ENCODE measurements around the gene PRR5L.

Gene PRR5L

DNA sequence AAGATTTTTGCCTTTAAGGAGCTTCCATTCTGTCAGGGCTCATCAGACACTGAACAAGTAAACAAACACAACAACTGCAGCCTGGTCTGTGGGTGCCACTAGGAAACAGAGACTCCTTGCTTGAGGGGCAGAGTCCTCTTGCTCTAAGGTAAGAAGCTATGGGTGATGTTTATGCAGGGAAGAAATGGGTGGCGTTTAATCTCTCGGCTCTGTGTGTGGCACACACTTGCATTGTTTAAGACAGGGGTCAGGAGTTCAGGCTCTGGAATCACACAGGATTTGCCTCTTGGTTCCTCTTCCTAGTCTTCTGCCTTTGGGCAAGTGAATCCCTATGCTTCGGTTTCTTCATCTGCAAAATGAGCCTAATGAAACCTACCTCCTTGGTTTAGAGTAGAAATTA, 90.3 kb downstream of the PRR5L start:
- no peak for TF ChIP-seq SUZ12 (IDR thresholded peaks at IDR 0.05; ENCODE audit: extremely low read depth, insufficient read depth, insufficient read length)
- TF ChIP-seq YY1 (IDR thresholded peaks at IDR 0.05; ENCODE audit: insufficient read depth, insufficient read length) = no peak
- no peak for TF ChIP-seq ZNF274 (IDR thresholded peaks at IDR 0.05; ENCODE audit: low read depth, low read length)
- no peaks in the 10 kb centered on the region for H3K4me1 ChIP-seq (ENCODE audit: insufficient read depth, insufficient read length)
- H3K4me3 ChIP-seq (ENCODE audit: insufficient read length, low read depth) = no peak overlapping the region
- H3K36me3 ChIP-seq (ENCODE audit: insufficient read depth, insufficient read length, low read length) = peaks cover 18% of the 10 kb centered on the region
- H3K9ac ChIP-seq (ENCODE audit: insufficient read length, low read depth) = no peak overlapping the region
- DNase-seq (ENCODE audit: low read depth, low spot score) = no peak
- no peaks in the 10 kb centered on the region for H3K9me3 ChIP-seq (ENCODE audit: insufficient read depth, low read length)
- no peaks in the 10 kb centered on the region for H3K27me3 ChIP-seq (ENCODE audit: insufficient read depth, insufficient read length)

DNA sequence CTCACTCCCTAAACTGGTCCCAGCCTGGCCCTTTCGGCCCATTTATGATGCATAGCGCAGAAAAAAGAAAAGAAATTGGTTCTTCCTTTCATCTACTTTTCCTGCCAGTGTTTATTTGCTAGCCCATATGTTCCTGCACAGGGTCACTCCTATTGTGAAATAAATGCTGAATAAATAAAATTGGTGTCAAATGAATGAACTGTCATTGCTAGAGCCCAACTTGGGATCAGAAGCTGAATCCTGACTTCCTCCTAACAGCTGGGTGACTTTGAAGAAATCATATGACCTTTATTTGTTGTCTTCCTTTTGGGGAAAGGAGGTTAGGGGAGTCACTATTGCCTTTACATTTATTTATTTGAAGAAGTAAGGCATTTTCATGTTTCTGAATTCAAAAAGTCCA, 92.0 kb downstream of the PRR5L start:
- Histone ChIP-seq H3K4me1 (ENCODE audit: insufficient read depth, insufficient read length) (no peaks in the 10 kb centered on the region), H3K4me3 (ENCODE audit: insufficient read length, low read depth) (no peak overlapping the region), H3K9ac (ENCODE audit: insufficient read length, low read depth) (no peak overlapping the region)

DNA sequence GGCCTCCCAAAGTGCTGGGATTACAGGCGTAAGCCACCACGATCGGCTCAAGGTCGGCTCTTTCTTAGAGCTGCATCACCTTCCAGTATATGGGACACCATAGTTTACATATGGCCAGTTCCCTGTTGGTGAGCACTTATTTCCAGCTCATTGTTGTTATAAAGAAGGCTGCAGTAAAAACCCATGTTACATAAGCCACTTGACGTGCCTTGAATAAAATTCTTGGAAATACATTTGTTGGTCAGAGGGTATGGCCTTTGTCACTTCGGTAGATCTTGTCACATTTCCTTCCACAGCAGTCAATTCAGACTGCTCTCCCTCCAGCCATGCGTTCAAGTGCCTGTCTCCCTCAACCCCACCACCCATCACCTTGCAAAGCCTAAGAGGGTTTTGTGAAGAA, 92.9 kb downstream of the PRR5L start:
- Histone ChIP-seq H3K9ac (ENCODE audit: insufficient read length, low read depth) (no peak overlapping the region), H3K9me3 (ENCODE audit: insufficient read depth, low read length) (no peaks in the 10 kb centered on the region), H3K27me3 (ENCODE audit: insufficient read depth, insufficient read length) (no peaks in the 10 kb centered on the region), H3K4me3 (ENCODE audit: insufficient read length, low read depth) (no peak overlapping the region), H3K4me1 (ENCODE audit: insufficient read depth, insufficient read length) (no peaks in the 10 kb centered on the region), H3K36me3 (ENCODE audit: insufficient read depth, insufficient read length, low read length) (peaks cover 10% of the 10 kb centered on the region)
- TF ChIP-seq YY1 (IDR thresholded peaks at IDR 0.05; ENCODE audit: insufficient read depth, insufficient read length) (no peak), SUZ12 (IDR thresholded peaks at IDR 0.05; ENCODE audit: extremely low read depth, insufficient read depth, insufficient read length) (no peak), ZNF274 (IDR thresholded peaks at IDR 0.05; ENCODE audit: low read depth, low read length) (no peak)
- DNase-seq (ENCODE audit: low read depth, low spot score) = no peak

More for the DNA sequence above, 92.0 kb downstream of the PRR5L start:
- no peaks in the 10 kb centered on the region for H3K27me3 ChIP-seq (ENCODE audit: insufficient read depth, insufficient read length)
- H3K9me3 ChIP-seq (ENCODE audit: insufficient read depth, low read length) = no peaks in the 10 kb centered on the region
- DNase-seq (ENCODE audit: low read depth, low spot score) = no peak
- peaks cover 7% of the 10 kb centered on the region for H3K36me3 ChIP-seq (ENCODE audit: insufficient read depth, insufficient read length, low read length)
- TF ChIP-seq SUZ12 (IDR thresholded peaks at IDR 0.05; ENCODE audit: extremely low read depth, insufficient read depth, insufficient read length) (no peak), YY1 (IDR thresholded peaks at IDR 0.05; ENCODE audit: insufficient read depth, insufficient read length) (no peak), ZNF274 (IDR thresholded peaks at IDR 0.05; ENCODE audit: low read depth, low read length) (no peak)

DNA sequence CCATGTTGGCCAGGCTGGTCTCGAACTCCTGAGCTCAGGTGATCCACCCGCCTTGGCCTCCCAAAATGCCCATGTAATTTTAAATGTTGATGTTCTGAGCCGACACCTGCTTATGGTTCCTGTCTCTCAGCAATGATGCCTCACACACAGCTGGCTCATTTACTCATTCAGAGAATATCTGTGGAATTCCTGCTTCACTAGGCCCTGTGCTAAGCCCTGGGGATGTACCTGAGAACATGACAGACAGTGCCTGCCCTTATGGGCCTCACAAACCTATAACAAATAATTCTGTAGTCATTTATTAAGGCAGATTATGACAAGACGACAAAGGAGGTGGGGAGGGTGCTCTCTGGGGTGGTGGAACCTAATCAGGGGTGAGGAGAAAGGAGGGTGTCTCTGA, 93.7 kb downstream of the PRR5L start:
- Histone ChIP-seq H3K36me3 (ENCODE audit: insufficient read depth, insufficient read length, low read length) (peaks cover 16% of the 10 kb centered on the region), H3K4me3 (ENCODE audit: insufficient read length, low read depth) (no peak overlapping the region), H3K9me3 (ENCODE audit: insufficient read depth, low read length) (no peaks in the 10 kb centered on the region), H3K9ac (ENCODE audit: insufficient read length, low read depth) (no peak overlapping the region), H3K27me3 (ENCODE audit: insufficient read depth, insufficient read length) (no peaks in the 10 kb centered on the region), H3K4me1 (ENCODE audit: insufficient read depth, insufficient read length) (no peaks in the 10 kb centered on the region)
- DNase-seq (ENCODE audit: low read depth, low spot score) = no peak
- no peak for TF ChIP-seq SUZ12 (IDR thresholded peaks at IDR 0.05; ENCODE audit: extremely low read depth, insufficient read depth, insufficient read length)
- no peak for TF ChIP-seq YY1 (IDR thresholded peaks at IDR 0.05; ENCODE audit: insufficient read depth, insufficient read length)
- no peak for TF ChIP-seq ZNF274 (IDR thresholded peaks at IDR 0.05; ENCODE audit: low read depth, low read length)

DNA sequence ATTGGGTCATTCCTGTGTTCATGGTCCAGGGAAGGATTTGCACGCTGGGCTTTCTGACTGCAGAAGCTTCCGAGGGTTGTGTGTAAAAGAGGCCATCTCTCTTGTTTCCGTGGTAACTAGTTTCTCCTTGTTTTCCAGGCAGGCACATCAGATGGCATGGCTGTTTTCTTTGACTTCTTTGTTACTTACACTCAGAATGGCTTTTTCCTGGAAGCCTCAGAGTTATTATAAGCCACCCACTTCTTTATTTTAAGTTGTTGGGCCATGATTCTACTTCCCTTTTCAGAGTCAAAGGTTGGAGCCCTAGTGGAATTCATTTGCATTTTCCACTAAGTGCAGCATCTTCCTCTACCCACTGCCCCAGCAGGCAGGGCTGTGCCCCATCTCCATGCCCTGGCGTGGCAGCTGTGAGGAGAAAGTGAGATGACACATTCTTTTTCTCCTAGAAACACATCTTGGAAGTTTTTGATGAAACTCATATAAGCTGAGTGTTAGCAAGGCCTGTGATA, 94.9 kb downstream of the PRR5L start:
- Histone ChIP-seq H3K36me3 (ENCODE audit: insufficient read depth, insufficient read length, low read length) (peaks cover 14% of the 10 kb centered on the region), H3K9me3 (ENCODE audit: insufficient read depth, low read length) (no peaks in the 10 kb centered on the region), H3K27me3 (ENCODE audit: insufficient read depth, insufficient read length) (no peaks in the 10 kb centered on the region), H3K4me1 (ENCODE audit: insufficient read depth, insufficient read length) (no peaks in the 10 kb centered on the region), H3K4me3 (ENCODE audit: insufficient read length, low read depth) (no peak overlapping the region), H3K9ac (ENCODE audit: insufficient read length, low read depth) (no peak overlapping the region)
- TF ChIP-seq SUZ12 (IDR thresholded peaks at IDR 0.05; ENCODE audit: extremely low read depth, insufficient read depth, insufficient read length) (no peak), ZNF274 (IDR thresholded peaks at IDR 0.05; ENCODE audit: low read depth, low read length) (no peak), YY1 (IDR thresholded peaks at IDR 0.05; ENCODE audit: insufficient read depth, insufficient read length) (no peak)
- no peak for DNase-seq (ENCODE audit: low read depth, low spot score)

DNA sequence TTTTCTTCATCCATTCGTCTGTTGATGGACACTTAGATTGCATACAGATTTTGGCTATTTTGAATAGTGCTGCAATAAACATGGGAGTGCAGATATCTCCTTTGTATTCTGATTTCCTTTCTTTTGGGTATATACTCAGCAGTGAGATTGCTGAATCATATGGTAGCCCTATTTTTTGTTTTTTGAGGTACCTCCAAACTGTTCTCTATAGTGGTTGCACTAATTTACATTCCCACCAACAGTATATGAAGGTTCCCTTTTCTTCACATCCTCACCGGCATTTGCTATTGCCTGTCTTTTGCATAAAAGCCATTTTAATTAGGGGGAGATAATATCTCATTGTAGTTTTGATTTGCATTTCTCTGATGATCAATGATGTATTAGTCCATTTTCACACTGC, 96.1 kb downstream of the PRR5L start:
- peaks cover 16% of the 10 kb centered on the region for H3K36me3 ChIP-seq (ENCODE audit: insufficient read depth, insufficient read length, low read length)
- H3K27me3 ChIP-seq (ENCODE audit: insufficient read depth, insufficient read length) = no peaks in the 10 kb centered on the region
- no peak overlapping the region for H3K4me3 ChIP-seq (ENCODE audit: insufficient read length, low read depth)
- no peak overlapping the region for H3K9ac ChIP-seq (ENCODE audit: insufficient read length, low read depth)
- no peaks in the 10 kb centered on the region for H3K4me1 ChIP-seq (ENCODE audit: insufficient read depth, insufficient read length)
- DNase-seq (ENCODE audit: low read depth, low spot score) = no peak
- TF ChIP-seq SUZ12 (IDR thresholded peaks at IDR 0.05; ENCODE audit: extremely low read depth, insufficient read depth, insufficient read length) = no peak
- TF ChIP-seq ZNF274 (IDR thresholded peaks at IDR 0.05; ENCODE audit: low read depth, low read length) = no peak
- no peak for TF ChIP-seq YY1 (IDR thresholded peaks at IDR 0.05; ENCODE audit: insufficient read depth, insufficient read length)
- H3K9me3 ChIP-seq (ENCODE audit: insufficient read depth, low read length) = no peaks in the 10 kb centered on the region

DNA sequence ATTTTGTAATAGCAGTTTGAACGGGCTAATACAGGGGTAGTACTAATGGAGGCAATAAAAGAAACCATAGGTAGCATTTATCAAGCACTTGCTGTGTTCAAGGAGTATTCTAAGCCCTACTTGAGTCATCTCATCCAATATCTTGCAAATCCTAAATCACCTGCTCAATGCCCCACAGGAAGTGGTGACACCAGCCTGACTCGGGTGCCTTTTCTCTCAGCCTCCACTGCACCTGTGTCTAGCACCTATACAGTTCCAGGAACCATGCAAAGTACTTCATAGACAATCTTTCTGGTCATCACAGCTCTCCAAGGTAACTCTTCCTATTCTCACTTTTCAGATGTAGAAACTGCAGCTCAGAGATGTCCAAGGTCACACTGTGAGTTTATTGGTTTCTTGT, 98.0 kb downstream of the PRR5L start:
- H3K4me3 ChIP-seq (ENCODE audit: insufficient read length, low read depth) = no peak overlapping the region
- H3K9ac ChIP-seq (ENCODE audit: insufficient read length, low read depth) = no peak overlapping the region
- TF ChIP-seq SUZ12 (IDR thresholded peaks at IDR 0.05; ENCODE audit: extremely low read depth, insufficient read depth, insufficient read length) = no peak
- no peak for TF ChIP-seq YY1 (IDR thresholded peaks at IDR 0.05; ENCODE audit: insufficient read depth, insufficient read length)
- no peak for TF ChIP-seq ZNF274 (IDR thresholded peaks at IDR 0.05; ENCODE audit: low read depth, low read length)
- no peaks in the 10 kb centered on the region for H3K27me3 ChIP-seq (ENCODE audit: insufficient read depth, insufficient read length)
- H3K36me3 ChIP-seq (ENCODE audit: insufficient read depth, insufficient read length, low read length) = peaks cover 30% of the 10 kb centered on the region
- H3K4me1 ChIP-seq (ENCODE audit: insufficient read depth, insufficient read length) = no peaks in the 10 kb centered on the region
- H3K9me3 ChIP-seq (ENCODE audit: insufficient read depth, low read length) = no peaks in the 10 kb centered on the region
- no peak for DNase-seq (ENCODE audit: low read depth, low spot score)

Data from NT2/D1 (cell line).